IPS-15b (cell line): ENCODE data around the gene XRCC4.

Experiments
- H3K27me3 ChIP-seq: one replicate; pipeline ENCODE4 v1.6.1; 2013; ENCODE audit warnings: low read length; ENCODE audit not compliant: control insufficient read depth, insufficient read depth
- H3K36me3 ChIP-seq: one replicate; pipeline ENCODE4 v1.6.1; 2013; ENCODE audit warnings: low read length; ENCODE audit not compliant: control insufficient read depth, insufficient read depth
- H3K4me1 ChIP-seq: one replicate; pipeline ENCODE4 v1.6.1; 2013; ENCODE audit warnings: mild to moderate bottlenecking, low read length; ENCODE audit not compliant: control insufficient read depth, insufficient read depth
- H3K4me3 ChIP-seq: one replicate; pipeline ENCODE4 v1.5.1; 2013; ENCODE audit warnings: low read depth, low read length
- H3K9ac ChIP-seq: one replicate; pipeline ENCODE4 v1.6.1; 2013; ENCODE audit warnings: low read depth, mild to moderate bottlenecking, low read length
- H3K9me3 ChIP-seq: one replicate; pipeline ENCODE4 v1.6.1; 2013; ENCODE audit warnings: mild to moderate bottlenecking, low read length; ENCODE audit not compliant: control insufficient read depth, insufficient read depth

Gene XRCC4

DNA sequence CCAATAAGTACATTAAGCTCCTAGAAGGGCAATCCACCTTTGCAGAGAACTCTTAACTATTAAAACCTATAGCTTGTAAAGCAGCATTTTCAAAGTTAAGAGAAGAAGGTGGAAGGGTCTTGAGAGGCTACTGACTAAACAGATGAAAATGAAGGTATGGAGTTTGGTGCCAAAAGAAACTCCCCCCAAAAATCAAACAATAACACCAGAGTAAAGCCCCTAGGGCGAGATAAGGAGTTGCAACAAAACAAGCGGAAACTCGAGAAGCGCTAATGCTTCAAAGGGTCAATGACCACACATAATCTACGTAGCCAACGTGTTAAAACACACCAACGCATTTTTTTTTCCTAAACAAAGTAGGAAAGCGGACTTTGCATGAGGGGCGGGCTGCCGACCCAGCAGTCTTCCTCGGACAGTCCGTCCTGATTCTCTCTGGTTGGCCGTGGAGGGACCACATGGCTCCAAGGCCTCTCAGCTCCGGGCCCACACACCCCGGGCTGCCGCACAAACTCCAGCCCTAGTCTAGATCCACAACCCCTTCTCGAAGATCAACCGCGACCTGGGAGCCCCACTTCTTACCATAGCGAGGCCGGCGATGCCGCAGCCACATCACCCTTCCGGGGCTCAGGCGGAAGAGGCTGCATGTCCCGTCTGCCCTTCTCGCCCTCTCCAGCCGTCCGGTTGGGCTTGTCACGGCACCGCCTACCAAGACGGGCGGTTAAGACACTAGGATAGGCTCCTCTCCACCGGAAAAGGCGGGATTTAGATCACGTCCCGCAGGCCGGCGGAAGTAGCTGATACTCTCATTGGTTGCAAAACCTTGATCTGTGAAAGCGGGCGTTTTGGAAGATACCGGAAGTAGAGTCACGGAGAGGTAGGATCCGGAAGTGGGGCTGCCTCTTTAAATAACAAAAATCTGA, at the start of gene XRCC4, which contains the start of gene TMEM167A:
Gene XRCC4 (plus strand): TSS at position 806 of the 920 bp plus-strand sequence. CDS start 27,373 bp downstream, outside the sequence.
Gene TMEM167A (minus strand): TSS at position 653 of the 920 bp plus-strand sequence. CDS start 71 bp downstream, at position 582.
- Histone ChIP-seq H3K9ac (peak within 1 kb of the TSS; percentile 95), H3K4me1 (peaks cover 19% of the 10 kb centered on the region), H3K27me3 (no peaks in the 10 kb centered on the region), H3K36me3 (no peaks in the 10 kb centered on the region), H3K9me3 (no peaks in the 10 kb centered on the region), H3K4me3 (peak within 1 kb of the TSS; percentile 78)

DNA sequence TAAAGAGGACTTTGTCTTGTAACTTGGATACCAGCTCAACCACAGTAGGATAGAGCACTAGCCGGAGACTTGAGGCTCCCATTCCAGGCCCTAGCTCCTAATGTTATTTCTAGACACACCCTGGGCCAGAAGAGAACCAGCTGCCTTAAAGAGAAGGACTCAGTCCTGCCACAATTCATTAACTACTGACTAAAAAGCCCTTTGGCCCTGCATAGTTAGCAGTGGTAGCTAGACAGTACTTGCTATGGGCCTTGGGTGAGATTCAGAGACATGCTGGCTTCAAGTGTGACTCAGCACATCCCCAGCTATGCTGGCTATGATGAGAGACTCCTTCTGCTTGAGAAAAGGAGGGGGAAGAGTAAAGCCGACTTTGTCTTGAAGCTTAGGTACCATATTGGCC, 47.4 kb upstream of the XRCC4 start:
- Histone ChIP-seq H3K27me3 (no peaks in the 10 kb centered on the region), H3K9ac (no peak overlapping the region)

DNA sequence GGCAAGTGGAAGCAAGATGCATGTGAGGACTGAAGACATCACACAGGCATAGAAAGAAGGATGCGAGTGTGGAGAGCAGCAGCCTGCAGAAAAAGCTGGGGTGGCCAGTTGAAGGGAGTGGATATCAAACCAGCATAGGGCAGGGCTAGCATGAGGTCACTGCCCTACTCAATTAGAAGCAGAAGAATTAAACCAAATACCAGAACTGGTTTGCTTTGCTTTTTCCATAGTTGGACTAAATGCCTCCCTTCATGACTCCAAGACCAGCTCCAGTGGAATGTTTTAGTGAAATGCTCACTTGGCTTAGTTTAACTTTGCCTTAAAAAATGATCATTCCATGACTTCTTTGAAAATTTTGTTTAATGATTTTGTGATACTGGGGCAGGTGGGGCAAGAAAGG, 46.0 kb upstream of the XRCC4 start:
- no peak overlapping the region for H3K4me3 ChIP-seq
- H3K9me3 ChIP-seq, result no peaks in the 10 kb centered on the region
- H3K4me1 ChIP-seq, result peaks cover 20% of the 10 kb centered on the region
- H3K36me3 ChIP-seq, result no peaks in the 10 kb centered on the region
- H3K27me3 ChIP-seq, result no peaks in the 10 kb centered on the region
- H3K9ac ChIP-seq, result no peak overlapping the region

More for the DNA sequence above, 47.4 kb upstream of the XRCC4 start:
- no peak overlapping the region for H3K4me3 ChIP-seq
- no peaks in the 10 kb centered on the region for H3K36me3 ChIP-seq
- H3K4me1 ChIP-seq, result peaks cover 17% of the 10 kb centered on the region
- no peaks in the 10 kb centered on the region for H3K9me3 ChIP-seq

DNA sequence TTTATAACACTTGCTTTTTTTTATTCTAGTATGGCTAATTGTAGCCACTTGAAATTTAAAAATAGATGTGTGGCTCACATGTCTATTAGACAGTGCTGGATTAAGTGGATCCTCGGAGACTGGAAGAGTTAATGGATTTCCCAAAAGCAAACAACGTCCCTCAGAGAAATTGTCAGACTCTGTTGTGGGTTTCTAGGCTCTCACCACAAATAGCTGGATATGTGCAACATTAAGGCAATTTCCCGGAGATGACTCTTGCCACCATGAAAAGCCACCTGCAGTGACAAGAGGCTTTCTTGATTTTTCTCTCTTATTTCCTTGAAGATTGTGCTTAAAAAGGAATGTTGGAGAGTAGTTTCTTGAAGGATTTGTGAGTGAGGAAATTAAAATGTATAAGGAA, 43.3 kb upstream of the XRCC4 start:
- Histone ChIP-seq H3K36me3 (no peaks in the 10 kb centered on the region), H3K9me3 (no peaks in the 10 kb centered on the region), H3K9ac (no peak overlapping the region), H3K27me3 (no peaks in the 10 kb centered on the region), H3K4me1 (peaks cover 14% of the 10 kb centered on the region), H3K4me3 (no peak overlapping the region)

DNA sequence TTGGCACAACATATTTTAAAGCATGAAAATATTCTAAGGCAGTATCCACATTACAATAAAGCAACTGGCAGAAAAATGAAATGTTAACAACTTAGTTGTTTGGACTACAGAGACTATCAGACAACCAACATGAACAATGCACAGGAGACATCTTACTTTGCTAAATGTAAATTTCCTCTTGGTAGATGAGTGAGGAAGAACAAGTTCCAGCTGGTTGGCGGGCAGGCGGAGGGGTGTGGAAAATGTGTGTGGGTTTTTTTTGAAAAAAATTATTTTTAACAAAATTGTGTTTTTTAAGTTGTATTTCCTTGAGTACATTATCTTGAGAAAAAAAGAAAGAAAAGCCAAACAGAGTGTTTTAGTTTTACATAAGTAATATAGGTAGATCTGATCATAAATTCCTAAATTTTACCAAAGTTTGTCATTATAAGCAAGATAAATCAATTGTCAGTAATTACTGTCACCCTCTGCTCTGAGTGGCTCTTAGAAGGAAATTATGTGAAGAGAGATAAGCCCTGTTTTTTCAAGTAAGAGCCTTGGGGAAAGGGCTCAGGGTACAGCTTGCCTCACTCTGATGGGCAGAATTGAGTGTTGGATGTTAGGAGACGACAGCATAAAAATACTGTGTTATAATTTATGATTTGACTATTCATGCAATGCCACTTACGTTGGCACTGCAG, 42.7 kb upstream of the XRCC4 start:
- no peak overlapping the region for H3K9ac ChIP-seq
- H3K36me3 ChIP-seq, result no peaks in the 10 kb centered on the region
- H3K27me3 ChIP-seq, result no peaks in the 10 kb centered on the region
- peaks cover 14% of the 10 kb centered on the region for H3K4me1 ChIP-seq
- no peak overlapping the region for H3K4me3 ChIP-seq
- no peaks in the 10 kb centered on the region for H3K9me3 ChIP-seq

DNA sequence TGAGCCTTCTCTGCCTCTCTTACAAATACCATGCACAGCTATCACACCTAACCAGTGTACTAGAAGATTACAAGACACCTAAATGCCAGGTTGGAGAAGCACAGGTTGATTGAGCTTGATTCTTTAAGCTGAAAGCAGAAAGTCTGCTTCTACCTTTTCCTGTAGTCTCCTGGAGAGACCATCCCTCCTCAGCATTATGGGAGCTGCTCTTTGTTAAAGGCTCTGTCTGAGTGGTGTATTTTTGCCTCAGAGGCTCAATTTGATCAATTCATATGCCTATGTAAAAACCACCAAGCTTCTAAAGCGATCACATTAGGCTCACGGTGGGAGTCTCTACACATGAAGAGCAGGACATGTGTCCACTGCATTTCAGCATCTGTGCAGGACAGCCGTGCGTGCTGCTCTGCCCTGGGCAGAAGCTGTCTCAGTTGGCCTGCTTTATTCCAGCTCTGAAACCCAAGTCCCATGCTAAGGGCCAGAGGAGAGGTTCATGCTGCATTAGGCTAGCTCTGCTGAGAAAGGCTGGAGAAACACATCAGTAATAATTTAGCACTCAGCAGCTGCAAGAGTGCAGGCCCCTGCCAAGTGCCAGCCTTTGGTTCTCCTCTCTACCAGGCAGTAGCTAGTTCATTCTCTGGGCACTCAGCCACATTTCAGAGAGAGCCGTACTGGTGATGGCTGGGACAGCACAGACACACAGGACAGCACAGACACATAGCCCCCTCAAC, 41.8 kb upstream of the XRCC4 start:
- Histone ChIP-seq H3K27me3 (no peaks in the 10 kb centered on the region), H3K4me3 (no peak overlapping the region), H3K4me1 (peaks cover 14% of the 10 kb centered on the region), H3K36me3 (no peaks in the 10 kb centered on the region), H3K9ac (no peak overlapping the region), H3K9me3 (no peaks in the 10 kb centered on the region)

DNA sequence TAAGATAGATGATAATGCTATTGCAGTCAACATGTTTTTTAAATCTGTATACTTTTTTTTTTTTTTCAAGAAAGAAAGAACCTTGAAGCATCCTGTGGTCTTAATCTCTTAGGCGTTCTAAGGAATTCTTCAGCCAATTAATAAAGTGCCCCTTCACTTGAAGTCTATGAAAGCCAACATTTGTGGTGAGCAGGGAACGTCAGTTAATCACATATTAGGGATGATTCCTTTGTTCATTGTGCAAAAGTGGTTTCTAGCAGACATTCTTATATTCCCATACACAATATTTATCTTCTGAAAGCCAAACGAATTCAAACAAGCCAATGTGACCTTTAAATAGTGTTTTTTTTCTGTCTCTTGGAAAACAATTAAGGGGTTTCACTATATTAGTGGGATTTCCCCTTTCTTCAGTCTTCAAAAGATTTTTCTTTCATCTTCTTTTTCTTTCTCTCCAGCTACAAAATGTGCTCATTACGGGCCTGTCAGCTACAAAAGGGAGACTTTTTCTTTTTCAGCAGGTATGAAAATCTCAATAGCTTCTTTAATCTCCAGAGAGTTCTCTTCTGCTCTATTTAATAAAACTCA, 40.3 kb upstream of the XRCC4 start:
- H3K4me3 ChIP-seq, result no peak overlapping the region
- H3K4me1 ChIP-seq, result peaks cover 14% of the 10 kb centered on the region
- no peaks in the 10 kb centered on the region for H3K27me3 ChIP-seq
- H3K9ac ChIP-seq, result no peak overlapping the region
- no peaks in the 10 kb centered on the region for H3K36me3 ChIP-seq
- no peaks in the 10 kb centered on the region for H3K9me3 ChIP-seq

DNA sequence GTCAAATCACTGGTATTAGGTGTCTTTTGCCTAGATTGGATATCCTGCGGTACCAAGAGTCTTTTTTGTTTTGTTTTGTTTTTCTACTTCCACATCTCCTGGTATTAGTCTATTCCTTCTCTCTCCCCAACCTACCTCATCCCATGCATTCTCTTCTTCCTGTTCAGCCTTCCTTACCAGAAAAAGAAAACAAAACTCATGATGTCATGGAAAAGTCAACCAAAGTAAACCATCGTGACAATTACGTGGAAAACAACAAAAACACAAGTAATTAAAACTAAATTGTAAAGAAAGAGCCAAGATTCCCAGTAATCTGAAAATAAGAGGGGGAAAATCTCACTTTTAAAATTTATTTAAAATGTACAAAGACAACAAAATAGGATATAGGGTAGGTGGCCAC, 38.4 kb upstream of the XRCC4 start:
- H3K36me3 ChIP-seq, result no peaks in the 10 kb centered on the region
- H3K4me1 ChIP-seq, result peaks cover 14% of the 10 kb centered on the region
- H3K4me3 ChIP-seq, result no peak overlapping the region
- no peaks in the 10 kb centered on the region for H3K27me3 ChIP-seq
- no peak overlapping the region for H3K9ac ChIP-seq
- no peaks in the 10 kb centered on the region for H3K9me3 ChIP-seq

DNA sequence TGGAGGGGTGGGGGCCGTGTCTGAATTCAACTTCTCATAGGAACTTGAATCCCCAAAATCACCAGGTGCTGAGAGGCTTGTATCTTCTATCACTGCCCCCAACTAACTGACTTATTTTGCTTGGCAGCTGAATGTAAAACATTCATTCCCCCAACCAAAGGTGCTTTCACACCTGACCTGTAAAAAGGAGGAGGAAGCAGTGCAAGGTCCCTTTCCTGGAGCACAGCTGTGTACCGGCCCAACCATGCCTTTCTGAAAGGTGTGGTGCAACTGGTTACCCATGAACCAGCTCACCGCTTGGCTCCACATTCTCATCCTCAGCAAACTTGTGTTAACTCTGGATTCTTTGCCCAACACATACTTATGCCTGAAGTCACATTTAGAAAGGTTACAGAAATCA, 34.8 kb upstream of the XRCC4 start:
- Histone ChIP-seq H3K36me3 (no peaks in the 10 kb centered on the region), H3K4me1 (no peaks in the 10 kb centered on the region), H3K9ac (no peak overlapping the region), H3K4me3 (no peak overlapping the region), H3K27me3 (no peaks in the 10 kb centered on the region), H3K9me3 (no peaks in the 10 kb centered on the region)

DNA sequence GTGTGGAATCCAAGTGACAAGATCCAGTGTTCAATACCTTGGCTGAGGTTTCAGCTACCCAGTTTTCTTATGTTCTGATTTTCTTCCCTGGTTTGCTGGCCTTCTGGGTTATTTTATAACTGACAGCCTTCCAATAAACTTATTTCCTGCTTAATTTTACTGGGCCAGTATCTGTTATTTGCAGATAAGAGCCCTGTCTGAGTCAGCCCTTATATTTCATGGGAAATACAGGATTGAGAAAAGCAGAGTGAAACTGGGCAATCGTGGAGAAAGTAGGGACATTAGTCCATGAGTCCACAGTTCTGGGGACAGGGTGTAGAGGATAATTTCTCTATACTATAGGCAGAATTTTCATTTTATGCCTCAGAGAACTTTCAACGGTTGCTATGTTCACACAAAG, 32.4 kb upstream of the XRCC4 start:
- H3K4me1 ChIP-seq, result no peaks in the 10 kb centered on the region
- no peak overlapping the region for H3K4me3 ChIP-seq

DNA sequence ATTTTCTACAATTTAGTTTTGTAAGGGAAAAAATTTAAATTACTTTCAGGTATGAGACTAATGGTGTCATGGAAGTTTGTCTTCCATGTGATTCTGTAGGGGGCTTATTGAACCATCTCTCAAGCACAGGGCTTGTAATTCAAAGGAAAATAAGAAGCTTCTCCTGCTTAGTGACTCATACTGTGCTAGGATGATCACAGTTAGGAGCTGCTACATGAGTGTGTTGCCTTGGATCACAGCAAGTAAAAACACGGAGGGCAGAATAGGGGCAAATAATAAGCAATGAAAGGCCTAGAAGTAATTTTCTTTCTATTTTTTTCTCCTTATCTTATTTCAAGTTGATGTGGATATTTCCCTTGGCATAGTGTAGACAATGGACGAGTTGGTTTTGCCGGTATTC, 29.1 kb upstream of the XRCC4 start:
- Histone ChIP-seq H3K27me3 (no peaks in the 10 kb centered on the region), H3K9ac (no peak overlapping the region), H3K4me1 (no peaks in the 10 kb centered on the region), H3K9me3 (no peaks in the 10 kb centered on the region), H3K4me3 (no peak overlapping the region), H3K36me3 (no peaks in the 10 kb centered on the region)

More for the DNA sequence above, 32.4 kb upstream of the XRCC4 start:
- no peaks in the 10 kb centered on the region for H3K27me3 ChIP-seq
- no peaks in the 10 kb centered on the region for H3K9me3 ChIP-seq
- H3K9ac ChIP-seq, result no peak overlapping the region
- H3K36me3 ChIP-seq, result no peaks in the 10 kb centered on the region
